Ishikawa (cell line): Measurements from ENCODE around the gene WNT7B.

Source experiments
- CEBPB ChIP-seq: IDR thresholded peaks from 2 replicates; pipeline ENCODE4 v1.6.1; 2012
- CREB1 ChIP-seq: IDR thresholded peaks from 2 replicates; pipeline ENCODE4 v1.6.1; 2012; ENCODE audit warnings: low read depth
- EGR1 ChIP-seq: IDR thresholded peaks from 2 replicates; pipeline ENCODE4 v1.6.1; 2012
- EP300 ChIP-seq: IDR thresholded peaks from 2 replicates; pipeline ENCODE4 v1.6.1; 2012; ENCODE audit warnings: borderline replicate concordance
- FOXM1 ChIP-seq: IDR thresholded peaks from 2 replicates; pipeline ENCODE4 v1.6.1; 2012; ENCODE audit warnings: low read depth, borderline replicate concordance
- NFIC ChIP-seq: IDR thresholded peaks from 2 replicates; pipeline ENCODE4 v1.6.1; 2012
- RAD21 ChIP-seq: IDR thresholded peaks from 2 replicates; pipeline ENCODE4 v1.6.1; 2012; ENCODE audit warnings: low read depth
- TAF1 ChIP-seq: IDR thresholded peaks from 2 replicates; pipeline ENCODE4 v1.6.1; 2012; ENCODE audit warnings: low read depth, mild to moderate bottlenecking
- TCF12 ChIP-seq: IDR thresholded peaks from 2 replicates; pipeline ENCODE4 v1.6.1; 2012; ENCODE audit warnings: low read depth
- TEAD4 ChIP-seq: IDR thresholded peaks from 2 replicates; pipeline ENCODE4 v1.6.1; 2012
- USF1 ChIP-seq: IDR thresholded peaks from 2 replicates; pipeline ENCODE4 v1.6.1; 2012
- YY1 ChIP-seq: IDR thresholded peaks from 2 replicates; pipeline ENCODE4 v1.6.1; 2012; ENCODE audit warnings: low read depth
- ZBTB7A ChIP-seq: IDR thresholded peaks from 2 replicates; pipeline ENCODE4 v1.6.1; 2012; ENCODE audit warnings: low read depth
- TF ChIP-seq, protein P1 (sequence below): IDR thresholded peaks from 2 replicates; pipeline ENCODE4 v1.6.1; 2012
- TF ChIP-seq, protein P2 (sequence below): IDR thresholded peaks from 2 replicates; pipeline ENCODE4 v1.6.1; 2012; ENCODE audit warnings: low read depth, mild to moderate bottlenecking

The WNT7B gene

GRCh38 chr22:45966895-45967365, 10.0 kb downstream of the WNT7B start:
- no peak for TF ChIP-seq EP300
- TF ChIP-seq, protein P1, sequence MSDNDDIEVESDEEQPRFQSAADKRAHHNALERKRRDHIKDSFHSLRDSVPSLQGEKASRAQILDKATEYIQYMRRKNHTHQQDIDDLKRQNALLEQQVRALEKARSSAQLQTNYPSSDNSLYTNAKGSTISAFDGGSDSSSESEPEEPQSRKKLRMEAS = no peak
- TF ChIP-seq YY1 = no peak
- no peak for TF ChIP-seq FOXM1
- TF ChIP-seq TEAD4 = no peak

- TF ChIP-seq NFIC = peak; percentile 33; the same call in 1 of the 2 replicates
- TF ChIP-seq FOXM1 = no peak
Measured at GRCh38 chr22:45966320-45966894, 10.6 kb downstream of the WNT7B start.

DNA sequence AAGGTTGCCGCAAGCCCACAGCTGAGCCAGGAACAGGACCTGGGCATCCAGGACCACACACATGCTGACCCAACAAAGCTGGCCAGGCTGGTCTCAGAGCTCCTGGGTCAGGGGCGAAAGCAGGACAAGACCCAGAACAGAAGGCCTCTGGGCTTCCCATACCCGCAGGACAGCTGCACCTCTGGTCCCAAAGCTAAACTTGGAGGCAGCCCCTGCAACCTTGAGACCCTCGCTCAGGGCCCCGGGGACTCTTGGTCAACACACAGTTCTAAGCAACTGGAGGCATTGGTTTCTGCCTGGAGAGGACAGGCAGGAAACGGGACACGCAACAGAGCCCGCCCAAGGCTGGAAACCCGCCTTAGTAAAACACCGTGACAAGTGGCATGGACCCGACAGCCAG, 11.4 kb downstream of the WNT7B start:
- TF ChIP-seq TAF1 = no peak
- no peak for TF ChIP-seq ZBTB7A
- TF ChIP-seq YY1 = no peak
- TF ChIP-seq RAD21 = no peak
- no peak for TF ChIP-seq CEBPB
- TF ChIP-seq TCF12 = no peak
- TF ChIP-seq NFIC = no peak
- TF ChIP-seq EGR1 = no peak
- no peak for TF ChIP-seq USF1
- no peak for TF ChIP-seq CREB1
- no peak for TF ChIP-seq EP300
- TF ChIP-seq, protein P1 = no peak
- no peak for TF ChIP-seq TEAD4
- no peak for TF ChIP-seq FOXM1
- TF ChIP-seq, protein P2, sequence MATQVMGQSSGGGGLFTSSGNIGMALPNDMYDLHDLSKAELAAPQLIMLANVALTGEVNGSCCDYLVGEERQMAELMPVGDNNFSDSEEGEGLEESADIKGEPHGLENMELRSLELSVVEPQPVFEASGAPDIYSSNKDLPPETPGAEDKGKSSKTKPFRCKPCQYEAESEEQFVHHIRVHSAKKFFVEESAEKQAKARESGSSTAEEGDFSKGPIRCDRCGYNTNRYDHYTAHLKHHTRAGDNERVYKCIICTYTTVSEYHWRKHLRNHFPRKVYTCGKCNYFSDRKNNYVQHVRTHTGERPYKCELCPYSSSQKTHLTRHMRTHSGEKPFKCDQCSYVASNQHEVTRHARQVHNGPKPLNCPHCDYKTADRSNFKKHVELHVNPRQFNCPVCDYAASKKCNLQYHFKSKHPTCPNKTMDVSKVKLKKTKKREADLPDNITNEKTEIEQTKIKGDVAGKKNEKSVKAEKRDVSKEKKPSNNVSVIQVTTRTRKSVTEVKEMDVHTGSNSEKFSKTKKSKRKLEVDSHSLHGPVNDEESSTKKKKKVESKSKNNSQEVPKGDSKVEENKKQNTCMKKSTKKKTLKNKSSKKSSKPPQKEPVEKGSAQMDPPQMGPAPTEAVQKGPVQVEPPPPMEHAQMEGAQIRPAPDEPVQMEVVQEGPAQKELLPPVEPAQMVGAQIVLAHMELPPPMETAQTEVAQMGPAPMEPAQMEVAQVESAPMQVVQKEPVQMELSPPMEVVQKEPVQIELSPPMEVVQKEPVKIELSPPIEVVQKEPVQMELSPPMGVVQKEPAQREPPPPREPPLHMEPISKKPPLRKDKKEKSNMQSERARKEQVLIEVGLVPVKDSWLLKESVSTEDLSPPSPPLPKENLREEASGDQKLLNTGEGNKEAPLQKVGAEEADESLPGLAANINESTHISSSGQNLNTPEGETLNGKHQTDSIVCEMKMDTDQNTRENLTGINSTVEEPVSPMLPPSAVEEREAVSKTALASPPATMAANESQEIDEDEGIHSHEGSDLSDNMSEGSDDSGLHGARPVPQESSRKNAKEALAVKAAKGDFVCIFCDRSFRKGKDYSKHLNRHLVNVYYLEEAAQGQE = no peak

DNA sequence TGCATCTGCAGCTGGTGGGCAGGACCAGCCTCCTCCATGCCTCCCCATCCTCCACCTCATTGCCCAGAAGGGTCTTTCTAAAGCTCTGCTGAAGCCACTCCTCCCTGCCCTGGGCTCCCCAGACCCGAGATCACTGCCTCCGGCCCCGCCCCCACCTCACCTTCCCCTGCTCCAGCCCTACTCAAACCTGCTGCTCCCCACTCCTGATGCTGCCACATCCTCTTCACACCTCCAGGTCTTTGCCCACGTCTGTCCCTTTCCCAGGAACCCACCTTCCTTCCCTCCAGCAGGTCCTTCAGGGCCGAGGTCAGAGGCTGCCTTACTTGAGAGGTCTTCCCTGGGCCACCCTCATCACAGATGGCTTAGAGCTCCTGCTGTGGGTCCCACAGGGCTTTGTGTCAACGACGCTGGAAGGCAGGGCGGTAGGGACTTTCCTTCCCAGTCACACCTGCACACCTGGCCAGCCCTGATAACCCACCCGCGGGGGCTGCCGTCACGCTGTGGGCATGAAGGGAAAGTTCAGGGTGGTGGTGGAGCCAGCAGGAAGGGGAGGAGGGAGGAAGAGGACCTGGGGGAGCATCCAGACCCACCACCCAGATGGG, 11.9 kb downstream of the WNT7B start:
- TF ChIP-seq TCF12 = no peak
- no peak for TF ChIP-seq FOXM1
- no peak for TF ChIP-seq NFIC

DNA sequence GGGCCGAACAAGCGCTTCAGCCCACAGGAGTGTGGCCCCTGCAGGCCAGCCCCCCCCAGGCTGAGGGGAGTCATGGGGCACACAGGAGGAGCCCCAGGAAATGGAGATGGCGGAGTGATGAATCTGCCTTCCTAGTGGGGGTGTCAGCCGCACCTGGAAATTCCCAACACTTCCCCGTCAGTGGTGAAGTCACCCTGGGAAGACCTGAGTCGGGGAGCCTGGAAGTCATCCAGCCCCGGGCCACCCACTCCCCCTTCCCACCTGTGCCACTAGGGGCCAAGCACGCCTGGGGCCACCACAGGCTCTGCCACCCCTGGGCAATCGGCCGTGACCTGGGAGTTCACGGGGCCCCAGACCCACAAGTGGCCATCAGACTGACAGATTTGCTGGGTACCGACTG, 12.6 kb downstream of the WNT7B start:
- TF ChIP-seq, protein P2 = no peak

DNA sequence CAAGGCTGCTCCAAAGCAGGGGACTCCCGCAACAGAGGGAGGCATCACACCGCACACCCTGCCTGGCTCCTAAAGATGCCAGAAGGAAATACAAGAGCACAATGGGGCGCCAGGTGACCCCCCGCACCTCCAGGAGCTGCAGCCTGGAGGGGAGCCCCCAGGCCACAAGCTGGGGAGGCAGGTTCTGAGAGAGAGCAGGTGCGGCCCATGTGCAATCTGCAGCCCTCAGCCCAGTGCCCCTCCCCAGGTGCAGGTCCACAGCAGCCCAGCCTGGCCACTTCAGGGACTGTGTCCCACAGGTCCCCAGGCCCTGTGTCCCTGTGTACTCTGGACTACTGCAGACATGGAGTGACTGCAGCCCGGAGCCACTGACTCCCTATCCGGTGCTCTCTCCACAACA, 13.1 kb downstream of the WNT7B start:
- TF ChIP-seq CREB1 = no peak
- TF ChIP-seq, protein P2 = no peak
- TF ChIP-seq NFIC = no peak
- TF ChIP-seq USF1 = no peak
- no peak for TF ChIP-seq EP300
- no peak for TF ChIP-seq TEAD4
- no peak for TF ChIP-seq TCF12
- TF ChIP-seq RAD21 = no peak
- no peak for TF ChIP-seq FOXM1
- TF ChIP-seq, protein P1 = no peak
- no peak for TF ChIP-seq EGR1
- no peak for TF ChIP-seq ZBTB7A
- no peak for TF ChIP-seq TAF1
- no peak for TF ChIP-seq YY1
- no peak for TF ChIP-seq CEBPB
